ENCODE results near the gene FGF21.

Gene FGF21

DNA sequence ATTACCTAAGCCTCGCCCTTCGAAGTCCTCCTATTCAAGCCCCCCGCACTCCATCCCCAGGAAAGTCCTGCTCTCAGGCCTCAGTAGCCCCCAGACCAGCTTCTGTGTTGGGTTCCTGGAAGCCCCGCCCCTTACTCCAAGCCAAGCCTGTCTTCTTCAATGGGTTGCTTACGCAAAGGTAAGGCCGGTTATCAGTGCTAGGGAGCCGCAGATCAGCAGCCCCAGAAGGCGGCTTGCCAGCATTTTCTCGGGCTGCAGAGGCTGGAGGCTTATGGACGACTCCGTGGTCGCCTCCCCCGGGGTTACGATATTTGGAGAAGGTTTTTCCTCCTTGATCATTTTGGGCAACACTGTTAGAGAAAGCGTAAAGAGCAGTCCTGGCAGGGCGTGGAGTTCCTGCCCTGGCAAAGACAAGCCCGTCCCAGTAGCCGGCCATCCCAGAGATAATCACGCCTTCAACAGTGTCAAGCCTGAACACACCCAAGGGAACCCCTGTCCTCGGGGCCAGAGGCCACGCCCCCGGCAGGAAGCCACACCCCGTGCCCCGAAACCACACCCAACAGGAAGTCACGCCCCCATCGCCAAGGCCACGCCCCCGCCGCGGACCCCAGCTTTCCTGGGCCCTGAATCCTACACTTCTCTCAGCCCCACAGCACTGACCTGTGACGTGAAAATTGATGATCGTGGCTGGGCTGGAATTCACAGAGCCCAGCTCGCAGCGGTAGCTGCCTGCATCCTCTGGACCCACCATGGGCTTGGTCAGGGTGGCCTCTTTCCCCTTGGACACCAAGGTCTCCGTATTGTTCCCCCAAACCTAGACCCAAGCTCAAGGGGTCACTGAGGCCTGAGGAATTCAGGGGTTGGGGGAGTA is 14.0 kb upstream of the FGF21 start:
- H3K27me3 Mint-ChIP-seq, result peaks cover 19% of the 10 kb centered on the region
- no peak overlapping the region for H3K4me3 Mint-ChIP-seq

DNA sequence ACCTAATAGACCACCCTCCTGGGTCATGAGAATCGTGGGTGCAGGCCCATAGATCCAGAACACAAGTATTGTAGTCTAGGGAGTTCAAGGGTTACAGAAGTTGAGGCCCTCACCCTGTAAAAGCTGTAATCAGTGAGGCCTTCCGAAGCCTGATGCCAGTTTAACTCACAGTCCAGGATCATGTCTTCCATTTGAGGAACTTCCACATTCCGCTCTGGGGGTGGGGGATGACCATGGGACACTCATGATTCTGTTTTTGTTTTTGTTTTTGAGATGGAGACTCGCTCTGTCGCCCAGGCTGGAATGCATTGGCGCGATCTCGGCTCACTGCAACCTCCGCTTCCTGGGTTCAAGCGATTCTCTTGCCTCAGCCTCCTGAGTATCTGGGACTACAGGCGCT is 13.2 kb upstream of the FGF21 start:
- H3K4me3 Mint-ChIP-seq, result no peak overlapping the region
- no peak overlapping the region for H3K27ac Mint-ChIP-seq
- H3K4me1 Mint-ChIP-seq (ENCODE audit: low read depth), result peaks cover 20% of the 10 kb centered on the region
- no peaks in the 10 kb centered on the region for H3K9me3 Mint-ChIP-seq
- H3K27me3 Mint-ChIP-seq, result peaks cover 22% of the 10 kb centered on the region
- no peaks in the 10 kb centered on the region for H3K36me3 Mint-ChIP-seq (ENCODE audit: low read depth)

More for the DNA sequence above, 14.0 kb upstream of the FGF21 start:
- no peaks in the 10 kb centered on the region for H3K36me3 Mint-ChIP-seq (ENCODE audit: low read depth)
- H3K4me1 Mint-ChIP-seq (ENCODE audit: low read depth), result peaks cover 15% of the 10 kb centered on the region
- no peaks in the 10 kb centered on the region for H3K9me3 Mint-ChIP-seq
- H3K27ac Mint-ChIP-seq, result no peak overlapping the region

DNA sequence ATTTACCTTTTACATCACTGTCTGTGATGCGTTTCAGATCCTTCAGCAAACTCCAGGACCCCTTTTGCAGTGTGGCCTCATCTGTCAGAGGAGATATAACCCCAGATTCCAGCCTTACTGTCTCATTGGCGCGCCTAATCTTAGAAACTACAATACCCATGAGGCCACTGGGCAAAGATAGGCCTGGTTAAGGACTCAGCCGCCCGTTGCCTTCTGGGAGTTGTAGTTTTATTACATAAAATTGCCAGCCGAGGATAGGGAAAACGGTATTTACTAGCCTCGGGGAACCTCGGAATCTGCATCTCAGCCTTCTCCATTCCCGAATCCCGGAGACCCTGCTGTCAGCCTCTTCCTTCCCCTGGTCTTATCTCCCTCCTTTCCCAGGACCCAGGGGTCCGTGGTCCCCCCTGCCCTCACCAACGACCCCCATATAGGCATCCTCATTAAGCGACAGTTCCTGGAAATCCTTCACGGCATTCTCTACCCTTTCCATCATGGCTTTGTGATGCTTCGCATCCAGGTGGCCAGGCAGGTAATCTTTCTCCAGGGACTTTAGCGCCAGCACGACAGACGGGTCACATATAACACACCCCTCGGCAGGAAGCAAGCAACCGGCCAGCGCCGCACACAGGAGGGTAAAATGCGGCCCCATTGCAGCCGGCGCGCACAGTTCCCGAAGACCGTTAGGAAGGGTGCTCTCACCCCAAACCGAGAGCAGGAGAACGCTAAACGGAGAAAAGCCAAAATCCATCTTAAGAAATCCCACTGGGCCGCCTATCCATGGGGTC is 9.9 kb upstream of the FGF21 start:
- no peaks in the 10 kb centered on the region for H3K36me3 Mint-ChIP-seq (ENCODE audit: low read depth)
- no peaks in the 10 kb centered on the region for H3K9me3 Mint-ChIP-seq
- H3K4me1 Mint-ChIP-seq (ENCODE audit: low read depth), result peaks cover 16% of the 10 kb centered on the region
- no peak overlapping the region for H3K4me3 Mint-ChIP-seq
- H3K27ac Mint-ChIP-seq, result no peak overlapping the region
- peaks cover 19% of the 10 kb centered on the region for H3K27me3 Mint-ChIP-seq

DNA sequence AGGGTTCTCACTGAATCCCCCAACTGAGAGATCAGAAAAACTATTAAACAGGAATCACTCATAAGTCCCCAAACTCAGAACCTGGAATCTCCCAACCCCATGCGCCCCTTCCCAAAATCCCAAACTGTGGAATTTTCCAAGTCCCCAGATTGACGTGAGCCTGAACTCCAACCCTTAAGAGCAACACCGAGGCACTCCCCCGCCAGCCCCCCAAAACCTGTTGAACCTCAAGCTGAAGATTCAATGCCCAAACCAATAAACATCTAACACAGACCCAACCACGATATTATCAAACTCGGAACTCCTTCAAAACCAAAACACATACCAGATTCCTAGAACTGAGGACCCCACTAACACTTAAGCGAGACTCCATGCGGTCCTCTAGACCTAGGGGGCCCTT is 9.2 kb upstream of the FGF21 start:
- Mint-ChIP-seq H3K9me3 (no peaks in the 10 kb centered on the region), H3K4me1 (ENCODE audit: low read depth) (peaks cover 12% of the 10 kb centered on the region), H3K27ac (peak overlapping the region; percentile 48), H3K27me3 (peaks cover 19% of the 10 kb centered on the region), H3K36me3 (ENCODE audit: low read depth) (no peaks in the 10 kb centered on the region), H3K4me3 (peak overlapping the region; percentile 21)

DNA sequence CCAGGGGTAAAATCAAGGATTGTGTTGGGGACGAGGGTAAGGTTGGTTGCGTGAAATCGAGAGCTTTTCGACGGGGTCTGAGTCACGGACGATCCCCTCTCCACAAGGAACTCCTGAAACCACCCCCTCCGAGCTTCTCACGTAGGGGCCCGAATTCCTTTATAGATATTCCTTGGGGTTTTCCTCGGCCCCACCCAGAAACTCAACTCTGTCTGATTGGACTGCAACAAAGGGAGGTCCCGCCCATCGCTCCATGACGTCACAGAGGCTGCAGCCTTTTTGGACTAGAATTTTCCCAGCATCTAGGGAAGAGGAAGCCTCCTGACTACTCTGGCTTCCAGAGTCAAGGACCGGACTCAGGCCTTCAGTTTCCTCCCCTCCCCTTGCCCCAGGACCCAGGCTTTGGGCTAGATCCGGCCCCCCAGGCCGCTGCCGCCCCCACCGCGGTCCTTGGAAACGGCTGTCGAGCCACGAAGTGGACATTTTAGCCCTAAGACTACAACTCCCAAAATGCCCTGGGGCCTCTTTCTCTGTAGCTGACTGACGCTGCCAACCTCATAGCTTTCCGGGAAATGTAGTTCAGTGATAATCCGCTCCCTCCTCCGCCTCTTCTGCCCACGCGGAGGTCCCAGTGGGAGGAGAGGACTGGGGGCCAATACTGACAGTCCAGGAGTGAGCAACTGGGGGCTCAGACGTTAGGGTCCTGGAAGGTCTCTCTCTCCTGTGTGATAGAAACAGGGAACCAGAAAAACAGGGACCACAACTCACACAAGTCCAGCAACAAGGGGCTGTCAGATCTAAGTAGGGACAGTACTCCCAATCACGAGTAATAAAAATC is 8.4 kb upstream of the FGF21 start, which contains the start of gene IZUMO1:
Gene IZUMO1, minus strand, starts transcription at position 172 of the 838 bp plus-strand sequence. CDS start 1,050 bp downstream, outside the sequence.
- peaks cover 12% of the 10 kb centered on the region for H3K4me1 Mint-ChIP-seq (ENCODE audit: low read depth)
- H3K4me3 Mint-ChIP-seq, result peak within 1 kb of the TSS; percentile 21
- no peaks in the 10 kb centered on the region for H3K9me3 Mint-ChIP-seq

DNA sequence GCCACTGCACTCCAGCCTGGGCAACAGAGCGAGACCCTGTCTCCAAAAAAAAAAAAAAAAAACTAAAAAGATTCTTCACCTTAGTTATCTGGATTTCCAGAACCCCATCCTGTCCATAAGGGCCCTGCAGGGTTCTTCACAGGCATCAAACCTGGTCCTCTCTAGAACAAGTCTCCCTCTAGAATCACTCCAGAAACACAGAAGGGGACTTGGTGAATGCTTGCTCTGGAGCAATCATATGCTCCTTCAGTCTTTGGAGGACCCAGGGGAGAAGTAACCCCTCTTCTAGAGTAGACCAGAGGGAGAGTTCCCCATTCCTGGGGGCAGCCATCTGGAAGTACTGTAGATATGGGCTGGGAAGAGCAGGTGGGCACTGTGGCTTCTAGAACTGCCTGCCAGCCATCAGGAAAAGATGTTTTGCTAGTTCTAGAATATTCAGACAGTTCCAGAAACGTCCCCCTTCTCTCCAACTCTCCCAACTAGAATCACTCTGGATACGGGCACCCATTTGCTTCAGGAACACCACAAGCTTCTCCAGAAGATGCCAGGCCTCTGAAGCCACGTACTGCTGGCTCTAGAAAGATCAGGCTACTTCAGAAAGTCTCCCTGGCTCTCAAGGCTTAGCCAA is 5.6 kb upstream of the FGF21 start:
- Mint-ChIP-seq H3K27me3 (peaks cover 41% of the 10 kb centered on the region), H3K4me3 (no peak overlapping the region)

More for the DNA sequence above, 8.4 kb upstream of the FGF21 start, which contains the start of gene IZUMO1:
- H3K27ac Mint-ChIP-seq, result peak within 1 kb of the TSS; percentile 48
- no peaks in the 10 kb centered on the region for H3K36me3 Mint-ChIP-seq (ENCODE audit: low read depth)
- H3K27me3 Mint-ChIP-seq, result peaks cover 22% of the 10 kb centered on the region

DNA sequence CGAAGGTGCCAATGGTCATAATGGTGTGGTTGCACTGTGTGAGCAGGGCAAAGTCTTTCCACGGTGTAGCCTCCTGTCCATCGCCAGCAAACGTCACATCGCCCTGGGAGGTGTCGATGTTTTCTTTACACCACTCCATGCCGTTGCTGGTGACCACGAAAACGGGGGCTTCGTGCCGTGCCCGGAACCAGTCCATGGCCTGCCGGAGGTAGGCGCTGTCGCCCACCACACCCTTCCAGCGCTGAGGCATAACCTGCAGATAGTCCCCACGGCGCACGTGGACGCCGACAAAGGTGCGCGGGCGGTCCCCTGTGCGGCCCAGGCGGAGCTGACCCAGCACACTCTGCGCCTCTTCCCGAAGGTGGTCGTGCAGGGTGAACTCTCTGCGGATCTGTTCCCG is 5.0 kb upstream of the FGF21 start:
- Mint-ChIP-seq H3K36me3 (ENCODE audit: low read depth) (no peaks in the 10 kb centered on the region), H3K9me3 (no peaks in the 10 kb centered on the region), H3K4me3 (no peak overlapping the region), H3K4me1 (ENCODE audit: low read depth) (peaks cover 23% of the 10 kb centered on the region), H3K27ac (no peak overlapping the region), H3K27me3 (peaks cover 45% of the 10 kb centered on the region)

More for the DNA sequence above, 5.6 kb upstream of the FGF21 start:
- Mint-ChIP-seq H3K27ac (no peak overlapping the region), H3K36me3 (ENCODE audit: low read depth) (no peaks in the 10 kb centered on the region), H3K9me3 (no peaks in the 10 kb centered on the region), H3K4me1 (ENCODE audit: low read depth) (peaks cover 23% of the 10 kb centered on the region)

DNA sequence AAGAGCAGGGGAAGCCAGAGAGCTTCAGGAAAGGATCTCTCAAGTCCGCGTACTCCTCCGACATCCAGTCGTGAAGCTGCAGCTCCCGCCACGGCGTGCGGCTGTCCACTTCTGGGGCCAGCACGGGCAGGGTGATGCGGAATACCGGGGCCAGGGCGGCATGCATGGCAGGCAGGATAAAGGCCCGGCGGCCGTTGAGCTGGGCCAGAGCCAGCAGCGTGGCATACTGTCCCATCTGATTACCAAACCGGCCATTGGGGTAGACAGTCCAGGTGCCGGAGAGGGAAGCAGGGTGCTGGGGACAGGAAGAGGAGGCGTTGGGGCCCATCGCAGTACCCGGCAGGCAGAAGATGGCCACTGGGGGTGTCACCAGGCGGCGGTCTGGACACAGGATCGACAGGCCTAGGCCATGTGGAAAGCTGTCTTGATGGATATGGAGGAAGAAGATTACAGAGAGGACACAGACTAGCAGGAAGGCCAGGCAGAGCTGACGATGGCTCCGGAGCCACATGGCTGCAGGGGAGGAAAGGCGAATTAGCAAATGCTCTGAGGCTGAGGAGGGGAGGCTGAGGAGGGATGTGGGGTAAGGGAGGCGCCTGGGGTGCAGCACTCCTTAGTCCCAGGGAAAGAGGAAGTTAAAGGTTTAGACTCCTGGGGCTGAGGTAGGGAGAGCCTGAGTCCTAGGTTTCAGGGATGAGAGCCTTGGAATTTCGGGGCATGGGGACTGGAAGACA is 4.4 kb upstream of the FGF21 start:
- Mint-ChIP-seq H3K27me3 (peaks cover 41% of the 10 kb centered on the region), H3K4me1 (ENCODE audit: low read depth) (peaks cover 23% of the 10 kb centered on the region), H3K27ac (no peak overlapping the region), H3K4me3 (no peak overlapping the region), H3K9me3 (no peaks in the 10 kb centered on the region), H3K36me3 (ENCODE audit: low read depth) (no peaks in the 10 kb centered on the region)

DNA sequence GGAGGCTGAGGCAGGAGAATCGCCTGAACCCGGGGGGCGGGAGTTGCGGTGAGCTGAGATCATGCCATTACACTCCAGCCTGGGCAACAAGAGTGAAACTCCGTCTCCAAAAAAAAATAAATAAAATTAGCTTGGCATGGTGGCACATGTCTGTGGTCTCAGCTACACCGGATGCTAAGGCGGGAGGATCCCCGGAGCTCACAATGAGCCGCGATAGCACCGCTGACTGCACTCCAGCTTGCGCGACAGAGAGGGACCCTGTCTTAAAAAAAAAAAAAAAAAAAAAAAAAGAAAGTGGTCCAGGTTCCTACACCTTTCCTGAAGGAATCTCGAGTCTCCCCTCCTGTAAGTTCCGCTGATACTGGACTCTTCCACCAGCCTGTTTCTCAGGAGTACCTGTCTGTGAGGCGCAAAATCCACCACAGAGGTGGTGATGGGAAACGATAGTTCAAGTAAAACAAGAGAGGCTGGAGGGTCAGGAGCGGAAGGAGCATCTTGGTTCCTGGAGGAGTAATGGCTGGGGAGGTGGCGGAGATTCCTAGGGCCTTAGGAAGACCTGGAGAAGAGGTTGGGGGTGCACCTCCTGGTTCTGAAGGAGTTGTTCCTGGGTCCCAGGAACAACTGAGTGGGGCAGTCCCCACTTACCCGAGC is 3.4 kb upstream of the FGF21 start:
- H3K27ac Mint-ChIP-seq, result no peak overlapping the region
- peak overlapping the region; percentile 73 for H3K4me3 Mint-ChIP-seq
- no peaks in the 10 kb centered on the region for H3K9me3 Mint-ChIP-seq
- H3K27me3 Mint-ChIP-seq, result peaks cover 34% of the 10 kb centered on the region
- no peaks in the 10 kb centered on the region for H3K36me3 Mint-ChIP-seq (ENCODE audit: low read depth)
- H3K4me1 Mint-ChIP-seq (ENCODE audit: low read depth), result peaks cover 14% of the 10 kb centered on the region

DNA sequence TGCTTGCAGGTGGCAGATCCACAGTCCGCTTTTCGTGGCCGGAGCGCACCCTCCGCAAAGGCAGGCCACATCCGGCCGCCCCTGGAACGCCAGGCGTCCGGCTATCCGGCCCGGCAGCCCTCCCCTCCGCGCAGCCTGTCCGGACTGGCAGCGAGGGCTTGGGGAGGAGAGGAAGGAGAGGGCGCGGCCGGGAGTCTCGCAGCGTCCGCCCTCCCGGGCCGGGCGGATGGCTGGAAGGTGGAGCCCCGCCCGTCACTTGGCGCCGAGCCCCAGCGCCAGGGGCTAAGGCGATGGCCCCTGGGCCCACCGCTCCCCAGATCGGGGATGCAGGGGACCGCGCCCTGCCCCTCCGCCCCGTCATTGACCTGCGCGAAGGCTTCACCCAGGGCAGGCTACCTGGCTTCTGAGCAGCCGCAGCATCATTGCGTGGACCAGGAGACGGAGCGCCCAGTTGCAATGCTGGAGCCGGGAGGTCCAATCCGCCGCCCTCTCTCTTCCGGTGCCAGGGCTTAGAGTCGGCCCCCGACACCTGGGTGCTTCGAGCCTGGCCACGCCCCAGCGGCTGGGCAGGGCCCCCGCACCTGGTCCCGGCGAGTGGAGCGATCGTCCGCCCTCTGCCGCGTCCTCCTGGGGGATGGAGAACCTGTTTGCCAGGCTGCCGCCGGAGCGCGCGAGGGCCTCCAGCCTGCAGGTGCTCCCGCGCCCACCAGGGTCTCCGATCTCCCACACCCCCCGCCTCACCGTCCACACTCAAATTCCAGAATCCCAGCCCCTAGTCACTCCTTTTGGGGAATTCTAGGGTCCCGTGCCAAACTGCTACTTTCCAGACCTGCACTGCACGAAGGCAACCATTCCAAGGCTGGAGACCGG is 2.6 kb upstream of the FGF21 start, which contains the start of gene FUT1:
Gene FUT1, minus strand, starts transcription at position 146 of the 870 bp plus-strand sequence. CDS start 1,360 bp downstream, outside the sequence.
- peaks cover 34% of the 10 kb centered on the region for H3K27me3 Mint-ChIP-seq
- peak within 1 kb of the TSS; percentile 73 for H3K4me3 Mint-ChIP-seq
- H3K27ac Mint-ChIP-seq, result no peak within 1 kb of the TSS

DNA sequence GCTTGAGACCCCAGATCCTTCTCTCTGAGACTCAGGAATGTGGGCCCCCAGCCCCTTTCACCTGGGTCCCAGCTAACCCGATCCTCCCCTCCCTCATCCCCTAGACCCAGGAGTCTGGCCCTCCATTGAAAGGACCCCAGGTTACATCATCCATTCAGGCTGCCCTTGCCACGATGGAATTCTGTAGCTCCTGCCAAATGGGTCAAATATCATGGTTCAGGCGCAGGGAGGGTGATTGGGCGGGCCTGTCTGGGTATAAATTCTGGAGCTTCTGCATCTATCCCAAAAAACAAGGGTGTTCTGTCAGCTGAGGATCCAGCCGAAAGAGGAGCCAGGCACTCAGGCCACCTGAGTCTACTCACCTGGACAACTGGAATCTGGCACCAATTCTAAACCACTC is 463 bp downstream of the FGF21 start:
- peaks cover 34% of the 10 kb centered on the region for H3K27me3 Mint-ChIP-seq
- H3K4me1 Mint-ChIP-seq (ENCODE audit: low read depth), result peaks cover 20% of the 10 kb centered on the region
- H3K27ac Mint-ChIP-seq, result no peak overlapping the region
- no peak overlapping the region for H3K4me3 Mint-ChIP-seq
- H3K36me3 Mint-ChIP-seq (ENCODE audit: low read depth), result no peaks in the 10 kb centered on the region
- H3K9me3 Mint-ChIP-seq, result no peaks in the 10 kb centered on the region

More for the DNA sequence above, 2.6 kb upstream of the FGF21 start, which contains the start of gene FUT1:
- Mint-ChIP-seq H3K4me1 (ENCODE audit: low read depth) (peaks cover 14% of the 10 kb centered on the region), H3K9me3 (no peaks in the 10 kb centered on the region), H3K36me3 (ENCODE audit: low read depth) (no peaks in the 10 kb centered on the region)

DNA sequence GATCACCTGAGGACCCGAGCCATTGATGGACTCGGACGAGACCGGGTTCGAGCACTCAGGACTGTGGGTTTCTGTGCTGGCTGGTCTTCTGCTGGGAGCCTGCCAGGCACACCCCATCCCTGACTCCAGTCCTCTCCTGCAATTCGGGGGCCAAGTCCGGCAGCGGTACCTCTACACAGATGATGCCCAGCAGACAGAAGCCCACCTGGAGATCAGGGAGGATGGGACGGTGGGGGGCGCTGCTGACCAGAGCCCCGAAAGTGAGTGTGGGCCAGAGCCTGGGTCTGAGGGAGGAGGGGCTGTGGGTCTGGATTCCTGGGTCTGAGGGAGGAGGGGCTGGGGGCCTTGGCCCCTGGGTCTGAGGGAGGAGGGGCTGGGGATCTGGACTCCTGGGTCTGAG is 888 bp downstream of the FGF21 start:
- H3K4me1 Mint-ChIP-seq (ENCODE audit: low read depth), result peaks cover 21% of the 10 kb centered on the region
- H3K27me3 Mint-ChIP-seq, result peaks cover 32% of the 10 kb centered on the region
- no peaks in the 10 kb centered on the region for H3K36me3 Mint-ChIP-seq (ENCODE audit: low read depth)
- H3K9me3 Mint-ChIP-seq, result no peaks in the 10 kb centered on the region
- no peak overlapping the region for H3K27ac Mint-ChIP-seq
- H3K4me3 Mint-ChIP-seq, result no peak overlapping the region

Data from stimulated activated naive CD8-positive, alpha-beta T cell treated with anti-CD3 and anti-CD28 coated beads, Interleukin-15, Interleukin-2, amounts not matched to agents 100 ng/mL and 50 ng/mL, for 24 hours (primary cell).